Stimulated activated effector memory CD8-positive, alpha-beta T cell treated with anti-CD3 and anti-CD28 coated beads, Interleukin-12 subunit alpha, Interleukin-12 subunit beta, amount 100 ng/mL, for 72 hours (primary cell): ENCODE measurements around the gene C2CD4D.
A peak's percentile ranks its signal among the peaks of the same experiment; 100 is the strongest.

ENCODE experiments used
- ATAC-seq: fragments of 150-1000 bp; cut with Tn5 transposase; 2 replicates; pipeline ENCODE4 v1.10.0; 2021
- DNase-seq, 2 donors: peaks; one replicate each; pipeline ENCODE4 v3.0.0; 2021 to 2022; ENCODE audit warnings: low spot score in 2 of 2
- H3K27ac Mint-ChIP-seq: one replicate; pipeline ENCODE4 v1.8.0; 2022; ENCODE audit warnings: mild to moderate bottlenecking, mixed read lengths
- H3K36me3 Mint-ChIP-seq: one replicate; pipeline ENCODE4 v1.8.0; 2022; ENCODE audit warnings: mild to moderate bottlenecking, mixed read lengths
- H3K4me1 Mint-ChIP-seq: one replicate; pipeline ENCODE4 v1.8.0; 2022; ENCODE audit warnings: mixed read lengths
- H3K4me3 Mint-ChIP-seq: one replicate; pipeline ENCODE4 v1.8.0; 2022; ENCODE audit warnings: mild to moderate bottlenecking, mixed read lengths
- H3K9me3 Mint-ChIP-seq: one replicate; pipeline ENCODE4 v1.8.0; 2022; ENCODE audit warnings: mixed read lengths

Gene C2CD4D

GRCh38 chr1:151817353-151817730 is 22.3 kb downstream of the C2CD4D start:
- H3K27ac Mint-ChIP-seq, result peak overlapping the region; percentile 86
- ATAC-seq, result no peak
- peaks cover 98% of the 10 kb centered on the region for H3K4me1 Mint-ChIP-seq
- DNase-seq, result no peak
- H3K9me3 Mint-ChIP-seq, result no peaks in the 10 kb centered on the region
- H3K36me3 Mint-ChIP-seq, result peaks cover 43% of the 10 kb centered on the region
- H3K4me3 Mint-ChIP-seq, result peak overlapping the region; percentile 75

GRCh38 chr1:151816548-151817352 is 22.9 kb downstream of the C2CD4D start:
- H3K4me3 Mint-ChIP-seq, result peak overlapping the region; percentile 75
- H3K27ac Mint-ChIP-seq, result peak overlapping the region; percentile 86
- peaks cover 93% of the 10 kb centered on the region for H3K4me1 Mint-ChIP-seq
- H3K9me3 Mint-ChIP-seq, result no peaks in the 10 kb centered on the region
- DNase-seq, result no peak
- H3K36me3 Mint-ChIP-seq, result peaks cover 49% of the 10 kb centered on the region
- ATAC-seq, result peak; percentile 6

GRCh38 chr1:151815716-151816327 is 23.8 kb downstream of the C2CD4D start:
- ATAC-seq (peak; percentile 39), DNase-seq (no peak)
- Mint-ChIP-seq H3K9me3 (no peaks in the 10 kb centered on the region), H3K4me3 (peak overlapping the region; percentile 75), H3K4me1 (peaks cover 90% of the 10 kb centered on the region), H3K36me3 (peaks cover 58% of the 10 kb centered on the region), H3K27ac (peak overlapping the region; percentile 86)

DNA sequence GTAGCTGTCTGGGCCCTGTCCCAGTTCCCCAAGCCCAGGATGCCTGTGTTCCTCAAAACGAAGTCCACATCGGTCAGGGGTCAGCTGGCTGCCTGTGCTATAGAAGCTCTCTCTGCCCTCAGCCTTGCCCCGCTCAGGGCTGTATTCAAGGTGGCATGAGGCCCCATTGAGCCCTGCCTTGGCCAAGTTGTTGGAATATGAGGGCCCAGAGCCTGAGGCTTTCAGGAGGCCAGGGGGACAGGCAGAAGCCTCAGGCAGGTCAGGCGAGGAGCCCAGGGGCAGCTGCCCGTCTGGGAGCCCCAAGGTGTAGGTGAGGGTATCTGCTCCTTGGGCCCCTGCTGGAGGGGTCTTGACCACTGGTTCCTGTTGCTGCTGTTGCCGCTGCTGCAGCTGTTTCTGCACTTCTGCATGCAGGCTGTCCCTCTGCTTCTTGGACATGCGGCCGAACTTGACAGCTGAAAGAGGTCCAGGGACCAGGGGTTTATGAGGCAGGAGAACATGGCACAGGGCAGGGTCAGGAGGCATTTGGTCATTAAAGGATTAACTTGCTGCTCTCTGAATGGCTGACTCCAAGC is 24.6 kb downstream of the C2CD4D start:
- Mint-ChIP-seq H3K4me1 (peaks cover 84% of the 10 kb centered on the region), H3K9me3 (no peaks in the 10 kb centered on the region), H3K4me3 (peak overlapping the region; percentile 75), H3K27ac (peak overlapping the region; percentile 86), H3K36me3 (peaks cover 66% of the 10 kb centered on the region)
- ATAC-seq (no peak), DNase-seq (no peak)

GRCh38 chr1:151814426-151814825 is 25.2 kb downstream of the C2CD4D start:
- DNase-seq (no peak), ATAC-seq (no peak)
- Mint-ChIP-seq H3K27ac (peak overlapping the region; percentile 86), H3K36me3 (peaks cover 71% of the 10 kb centered on the region), H3K4me1 (peaks cover 81% of the 10 kb centered on the region), H3K4me3 (no peak overlapping the region), H3K9me3 (no peaks in the 10 kb centered on the region)

DNA sequence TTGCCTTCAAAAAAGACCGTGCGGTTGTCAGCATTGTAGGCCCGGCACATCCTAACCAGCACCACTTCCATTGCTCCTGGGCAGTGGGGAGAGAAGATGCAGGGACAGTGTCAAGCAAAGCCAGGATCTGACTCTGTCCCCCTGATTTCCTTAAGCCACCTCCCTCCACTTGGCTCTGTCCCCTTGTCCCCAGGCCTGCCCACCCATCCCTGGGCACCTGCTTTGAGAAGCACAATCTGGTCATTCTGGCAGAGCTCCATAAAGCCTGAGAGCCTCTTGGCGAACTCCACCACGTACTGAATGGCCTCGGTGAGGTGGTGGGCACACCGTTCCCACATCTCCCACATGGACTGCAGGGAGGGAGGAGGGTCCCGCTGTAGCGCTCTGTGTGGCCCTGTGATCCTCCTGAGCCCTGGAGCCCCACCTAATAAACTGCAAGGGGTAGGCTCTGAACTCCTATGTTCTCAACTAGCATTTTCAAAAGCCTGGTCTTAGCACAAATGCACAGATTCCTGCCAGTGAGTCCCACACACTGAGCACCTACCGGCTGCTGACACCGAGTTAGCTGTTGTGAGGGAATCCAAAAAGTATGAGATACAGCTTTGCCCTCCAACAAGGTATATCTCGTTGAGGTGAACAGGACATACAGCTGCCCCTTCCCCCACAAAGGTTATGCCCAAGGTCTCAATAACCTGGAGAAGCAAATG is 26.2 kb downstream of the C2CD4D start:
- Mint-ChIP-seq H3K36me3 (peaks cover 78% of the 10 kb centered on the region), H3K9me3 (no peaks in the 10 kb centered on the region), H3K4me3 (no peak overlapping the region), H3K4me1 (peaks cover 71% of the 10 kb centered on the region), H3K27ac (peak overlapping the region; percentile 86)
- no peak for DNase-seq
- ATAC-seq, result no peak

- peaks cover 49% of the 10 kb centered on the region for H3K4me1 Mint-ChIP-seq
- no peak for ATAC-seq
- peak overlapping the region; percentile 60 for H3K27ac Mint-ChIP-seq
- peaks cover 80% of the 10 kb centered on the region for H3K36me3 Mint-ChIP-seq
- no peak for DNase-seq
- H3K9me3 Mint-ChIP-seq, result no peaks in the 10 kb centered on the region
- H3K4me3 Mint-ChIP-seq, result no peak overlapping the region
Measured at GRCh38 chr1:151811181-151811580, 28.4 kb downstream of the C2CD4D start.

GRCh38 chr1:151809985-151810556 is 29.5 kb downstream of the C2CD4D start:
- ATAC-seq, result no peak
- Mint-ChIP-seq H3K27ac (peak overlapping the region; percentile 43), H3K4me1 (peaks cover 38% of the 10 kb centered on the region), H3K4me3 (no peak overlapping the region), H3K9me3 (no peaks in the 10 kb centered on the region), H3K36me3 (peaks cover 70% of the 10 kb centered on the region)
- no peak for DNase-seq

DNA sequence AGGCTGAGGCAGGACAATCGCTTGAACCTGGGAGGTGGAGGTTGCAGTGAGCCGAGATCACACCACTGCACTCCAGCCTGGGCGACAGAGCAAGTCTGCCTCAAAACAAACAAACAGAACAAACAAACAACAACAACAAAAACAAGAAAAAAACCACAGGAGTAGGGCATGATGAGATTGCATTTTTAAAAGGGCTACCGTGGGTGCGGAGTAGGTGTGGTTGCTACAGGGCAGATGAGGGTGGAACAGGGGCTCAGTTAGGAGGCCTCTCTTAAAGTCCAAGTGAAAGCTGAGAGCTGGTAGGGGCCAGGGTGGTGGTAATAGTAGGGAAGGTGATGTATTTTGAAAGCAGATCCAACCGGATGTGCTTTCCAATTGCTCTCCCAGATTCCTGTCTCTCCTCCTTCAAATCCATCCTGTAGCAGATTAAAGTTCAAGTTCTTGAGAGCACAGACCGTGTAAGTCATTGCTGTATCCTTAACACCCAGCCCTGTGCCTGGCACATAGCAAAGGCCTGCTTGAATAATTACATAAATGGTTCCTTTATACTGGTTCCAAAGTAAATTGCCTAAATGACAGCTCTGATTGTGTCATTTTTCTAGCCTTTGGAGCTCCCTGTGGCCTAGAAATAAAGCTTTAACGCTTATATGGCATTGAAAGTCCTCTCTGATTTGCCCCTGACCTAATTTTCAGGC is 30.2 kb downstream of the C2CD4D start:
- Mint-ChIP-seq H3K4me1 (peaks cover 35% of the 10 kb centered on the region), H3K9me3 (no peaks in the 10 kb centered on the region), H3K27ac (peak overlapping the region; percentile 43), H3K4me3 (no peak overlapping the region), H3K36me3 (peaks cover 64% of the 10 kb centered on the region)
- ATAC-seq (no peak), DNase-seq (no peak)

GRCh38 chr1:151807766-151808165 is 31.9 kb downstream of the C2CD4D start:
- Mint-ChIP-seq H3K9me3 (no peaks in the 10 kb centered on the region), H3K4me1 (peaks cover 37% of the 10 kb centered on the region)
- no peak for ATAC-seq

GRCh38 chr1:151807131-151807530 is 32.5 kb downstream of the C2CD4D start:
- H3K4me1 Mint-ChIP-seq, result peaks cover 33% of the 10 kb centered on the region
- ATAC-seq, result no peak
- no peaks in the 10 kb centered on the region for H3K9me3 Mint-ChIP-seq
- no peak overlapping the region for H3K4me3 Mint-ChIP-seq
- H3K27ac Mint-ChIP-seq, result peak overlapping the region; percentile 43
- DNase-seq, result no peak
- H3K36me3 Mint-ChIP-seq, result peaks cover 44% of the 10 kb centered on the region

More at GRCh38 chr1:151807766-151808165, 31.9 kb downstream of the C2CD4D start:
- Mint-ChIP-seq H3K4me3 (no peak overlapping the region), H3K36me3 (peaks cover 51% of the 10 kb centered on the region), H3K27ac (peak overlapping the region; percentile 43)
- DNase-seq, result no peak

- Mint-ChIP-seq H3K27ac (peak overlapping the region; percentile 43), H3K9me3 (no peaks in the 10 kb centered on the region)
Measured at GRCh38 chr1:151806170-151806569, 33.5 kb downstream of the C2CD4D start.

DNA sequence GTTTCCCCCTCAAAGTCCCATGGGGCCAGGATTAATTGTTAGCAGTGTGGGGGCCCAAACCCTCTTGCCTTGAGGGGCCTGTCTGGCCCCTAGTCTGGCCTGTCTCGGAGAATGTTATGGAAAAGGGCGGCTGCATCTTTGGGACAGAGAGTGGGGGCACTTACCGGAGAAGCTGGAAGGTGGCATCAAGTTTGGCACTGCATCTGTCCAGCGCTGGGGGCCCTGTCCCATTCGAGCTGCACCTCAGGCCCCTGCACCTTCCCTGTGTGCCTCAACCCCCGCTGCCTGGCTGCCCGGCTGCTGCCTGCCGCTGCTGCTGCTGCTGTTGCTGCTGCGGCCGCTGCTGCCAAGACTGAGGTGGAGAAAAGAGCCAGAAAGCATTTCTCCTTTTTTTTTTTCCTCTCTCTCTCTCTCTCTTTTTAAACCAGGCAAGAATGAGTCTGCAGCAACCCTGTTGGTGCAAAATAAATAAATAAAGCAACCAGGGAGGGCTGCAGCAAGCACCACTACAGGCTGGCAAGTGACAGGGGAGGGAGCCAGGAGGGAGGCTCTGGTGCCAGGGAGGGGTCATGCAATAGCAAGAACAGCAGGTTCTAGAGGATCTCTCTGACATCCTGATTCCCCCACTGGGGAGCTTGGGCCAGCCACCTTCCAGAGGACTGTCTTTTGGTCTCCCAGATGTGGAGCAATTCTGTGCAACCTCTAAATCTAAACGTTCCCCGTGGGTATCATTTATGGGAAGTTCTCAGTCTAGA is 34.4 kb downstream of the C2CD4D start, which contains the start of gene LINGO4:
LINGO4 (minus strand) TSS at position 354 of the 755 bp plus-strand sequence. CDS start 2,715 bp downstream, outside the sequence.
- no peak for DNase-seq
- ATAC-seq, result no peak
- Mint-ChIP-seq H3K4me1 (peaks cover 33% of the 10 kb centered on the region), H3K9me3 (no peaks in the 10 kb centered on the region), H3K27ac (peak within 1 kb of the TSS; percentile 43), H3K4me3 (no peak within 1 kb of the TSS), H3K36me3 (peaks cover 26% of the 10 kb centered on the region)

More at GRCh38 chr1:151806170-151806569, 33.5 kb downstream of the C2CD4D start:
- ATAC-seq (no peak), DNase-seq (no peak)
- H3K36me3 Mint-ChIP-seq, result peaks cover 35% of the 10 kb centered on the region
- H3K4me3 Mint-ChIP-seq, result no peak overlapping the region
- peaks cover 30% of the 10 kb centered on the region for H3K4me1 Mint-ChIP-seq

GRCh38 chr1:151803915-151804314 is 35.7 kb downstream of the C2CD4D start:
- ATAC-seq (no peak), DNase-seq (no peak)
- no peaks in the 10 kb centered on the region for H3K9me3 Mint-ChIP-seq
- peaks cover 38% of the 10 kb centered on the region for H3K4me1 Mint-ChIP-seq
- H3K27ac Mint-ChIP-seq, result peak overlapping the region; percentile 16
- H3K4me3 Mint-ChIP-seq, result no peak overlapping the region
- H3K36me3 Mint-ChIP-seq, result peaks cover 14% of the 10 kb centered on the region
